IMR-90 (cell line): ENCODE results near the gene SHCBP1L. TPM values are rescaled to one million over a fixed set of nuclear protein-coding genes. Genes with fewer than 3 reads are reported as not detected.

ENCODE experiments used
- ATAC-seq: fragments of 200-7000 bp; cut with Tn5 transposase; 2 replicates; pipeline ENCODE4 v1.9.1; 2020; ENCODE audit warnings: low read depth, mild to moderate bottlenecking, moderate library complexity
- BruUV-seq: library from RNA; stranded (reverse); fragments of 400-500 nt; replicated peaks from 2 replicates; lab custom pipeline; 2021; lab: Mats Ljungman, UMichigan
- CTCF ChIA-PET: fragments of 300-600 bp; formaldehyde crosslinking; extraction: SDS; loops from one replicate; lab custom pipeline; 2021; ENCODE audit warnings: antibody characterized with exemption; lab: Yijun Ruan, JAX
- POLR2A ChIA-PET: fragments of 300-600 bp; sonication (Branson Sonifier 250); formaldehyde crosslinking; loops from one replicate; lab custom pipeline; 2022; ENCODE audit warnings: antibody characterized with exemption; ENCODE audit not compliant: unreplicated experiment; lab: Charles Lee
- DNase-seq: peaks from one replicate; pipeline ENCODE4 v3.0.0; 2013
- H2AFZ ChIP-seq: replicated peaks from 2 replicates; pipeline ENCODE3; 2013; ENCODE audit warnings: low read length, mild to moderate bottlenecking; ENCODE audit not compliant: poor library complexity
- H2AK5ac ChIP-seq: 2 replicates; pipeline ENCODE4 v1.6.1; 2013; ENCODE audit warnings: low read depth, low read length, inconsistent platforms
- H2AK9ac ChIP-seq: replicated peaks from 2 replicates; pipeline ENCODE3; 2013; ENCODE audit warnings: mild to moderate bottlenecking, low read depth, low read length, moderate library complexity; ENCODE audit not compliant: poor library complexity
- H2BK120ac ChIP-seq: 2 replicates; pipeline ENCODE4 v1.6.1; 2013; ENCODE audit warnings: low read depth, low read length, inconsistent platforms
- H2BK15ac ChIP-seq: 3 replicates; pipeline ENCODE4 v1.6.1; 2013; ENCODE audit warnings: low read depth, low read length, inconsistent platforms
- H2BK20ac ChIP-seq: 2 replicates; pipeline ENCODE4 v1.6.1; 2013; ENCODE audit warnings: low read depth, mild to moderate bottlenecking, inconsistent platforms, low read length, moderate library complexity
- H2BK5ac ChIP-seq: 2 replicates; pipeline ENCODE4 v1.6.1; 2013; ENCODE audit warnings: mild to moderate bottlenecking, low read depth, low read length, inconsistent platforms; ENCODE audit not compliant: poor library complexity, severe bottlenecking
- H3K14ac ChIP-seq: replicated peaks from 2 replicates; pipeline ENCODE4 v1.6.1; 2013; ENCODE audit warnings: low read depth, low read length, inconsistent platforms
- H3K18ac ChIP-seq: 2 replicates; pipeline ENCODE4 v1.6.1; 2013; ENCODE audit warnings: low read depth, low read length, control low read depth
- H3K23ac ChIP-seq: 2 replicates; pipeline ENCODE4 v1.6.1; 2013; ENCODE audit warnings: low read depth, low read length, inconsistent platforms
- H3K27ac ChIP-seq: 2 replicates; pipeline ENCODE4 v1.5.1; 2013; ENCODE audit warnings: mild to moderate bottlenecking, control low read depth, low read length; ENCODE audit not compliant: insufficient read depth
- H3K27me3 ChIP-seq: 2 replicates; pipeline ENCODE4 v1.6.1; 2013; ENCODE audit warnings: low read length; ENCODE audit not compliant: control insufficient read depth, insufficient read depth
- H3K36me3 ChIP-seq: 2 replicates; pipeline ENCODE4 v1.6.1; 2013; ENCODE audit warnings: low read length, mixed read lengths; ENCODE audit not compliant: control insufficient read depth, insufficient read depth
- H3K4ac ChIP-seq: 2 replicates; pipeline ENCODE4 v1.6.1; 2013; ENCODE audit warnings: low read depth, low read length, inconsistent platforms
- H3K4me1 ChIP-seq: 2 replicates; pipeline ENCODE4 v1.6.1; 2013; ENCODE audit warnings: low read length, mixed read lengths; ENCODE audit not compliant: control insufficient read depth, insufficient read depth
- H3K4me2 ChIP-seq: 2 replicates; pipeline ENCODE4 v1.6.1; 2013; ENCODE audit warnings: low read depth, mild to moderate bottlenecking, control low read depth, low read length, moderate library complexity
- H3K4me3 ChIP-seq: 2 replicates; pipeline ENCODE4 v1.5.1; 2013; ENCODE audit warnings: low read depth, mild to moderate bottlenecking, control low read depth, low read length, moderate library complexity; ENCODE audit not compliant: insufficient read depth
- H3K56ac ChIP-seq: 2 replicates; pipeline ENCODE4 v1.6.1; 2013; ENCODE audit warnings: low read length, inconsistent platforms; ENCODE audit not compliant: insufficient read depth; ENCODE audit errors: extremely low read depth
- H3K79me1 ChIP-seq, 2 experiments: 2 replicates each; pipeline ENCODE4 v1.6.1; 2013; ENCODE audit warnings: low read length in 2 of 2, inconsistent platforms in 1 of 2, low read depth in 1 of 2
- H3K9ac ChIP-seq: 2 replicates; pipeline ENCODE4 v1.6.1; 2013; ENCODE audit warnings: low read depth, low read length, control low read depth
- H3K9me1 ChIP-seq: 2 replicates; pipeline ENCODE4 v1.6.1; 2013; ENCODE audit warnings: low read length, inconsistent platforms; ENCODE audit not compliant: insufficient read depth
- H3K9me3 ChIP-seq: 2 replicates; pipeline ENCODE4 v1.6.1; 2013; ENCODE audit warnings: low read length; ENCODE audit not compliant: control insufficient read depth, insufficient read depth
- H4K20me1 ChIP-seq: 2 replicates; pipeline ENCODE4 v1.6.1; 2013; ENCODE audit warnings: low read length, inconsistent platforms; ENCODE audit not compliant: insufficient read depth
- H4K5ac ChIP-seq: 2 replicates; pipeline ENCODE4 v1.6.1; 2013; ENCODE audit warnings: mild to moderate bottlenecking, low read depth, low read length, control low read depth
- H4K8ac ChIP-seq, 2 experiments: 2 replicates each; pipeline ENCODE4 v1.6.1; 2013; ENCODE audit warnings: low read depth in 2 of 2, low read length in 2 of 2, control low read depth in 1 of 2, inconsistent platforms in 1 of 2
- H4K91ac ChIP-seq: 2 replicates; pipeline ENCODE4 v1.6.1; 2013; ENCODE audit warnings: low read depth, low read length, inconsistent platforms; ENCODE audit not compliant: insufficient read depth
- BHLHE40 ChIP-seq: fragments of 150-350 bp; IDR thresholded peaks from 2 replicates; pipeline ENCODE4 v1.6.1; 2016; ENCODE audit warnings: mild to moderate bottlenecking, low read depth, low read length
- CEBPB ChIP-seq: IDR thresholded peaks from 2 replicates; pipeline ENCODE4 v1.6.1; 2012; ENCODE audit warnings: low read depth, low read length, improper control_type of control experiment
- CHD1 ChIP-seq: IDR thresholded peaks from 2 replicates; pipeline ENCODE4 v1.6.1; 2012; ENCODE audit warnings: low read depth, low read length, improper control_type of control experiment
- FOS ChIP-seq: fragments of 150-350 bp; IDR thresholded peaks from 2 replicates; pipeline ENCODE4 v1.6.1; 2016; ENCODE audit warnings: low read depth, low read length
- MAFK ChIP-seq: IDR thresholded peaks from 2 replicates; pipeline ENCODE4 v1.6.1; 2012; ENCODE audit warnings: low read depth, low read length, improper control_type of control experiment
- MAZ ChIP-seq: IDR thresholded peaks from 2 replicates; pipeline ENCODE4 v1.6.1; 2012; ENCODE audit warnings: low read depth, mild to moderate bottlenecking, low read length, improper control_type of control experiment, moderate library complexity, borderline replicate concordance
- MXI1 ChIP-seq: IDR thresholded peaks from 2 replicates; pipeline ENCODE4 v1.6.1; 2012; ENCODE audit warnings: low read depth, mild to moderate bottlenecking, low read length, moderate library complexity, borderline replicate concordance
- NFE2L2 ChIP-seq: fragments of 150-350 bp; IDR thresholded peaks from 2 replicates; pipeline ENCODE4 v1.6.1; 2016; ENCODE audit warnings: low read depth, mild to moderate bottlenecking, low read length
- POLR2A ChIP-seq: IDR thresholded peaks from 2 replicates; pipeline ENCODE4 v1.6.1; 2012; ENCODE audit warnings: mild to moderate bottlenecking, low read depth, low read length
- RCOR1 ChIP-seq: IDR thresholded peaks from 2 replicates; pipeline ENCODE4 v1.6.1; 2012; ENCODE audit warnings: mild to moderate bottlenecking, low read length, improper control_type of control experiment; ENCODE audit not compliant: insufficient replicate concordance
- RFX5 ChIP-seq: IDR thresholded peaks from 2 replicates; pipeline ENCODE4 v1.8.0; 2012; ENCODE audit warnings: low read depth, mild to moderate bottlenecking, low read length, moderate library complexity
- dilution Hi-C: fragments of 300-500 bp; cut with HindIII; formaldehyde crosslinking; loops from one replicate; pipeline ENCODE4 v1.14.3; 2018; ENCODE audit warnings: low sequenced_read_pairs; ENCODE audit not compliant: unreplicated experiment
- in situ Hi-C: fragments of 300-500 bp; cut with MboI; formaldehyde crosslinking; loops from 3 replicates; pipeline ENCODE4 v1.14.3; 2019; ENCODE audit warnings: low sequenced_read_pairs, inconsistent platforms, mixed read lengths
- intact Hi-C: fragments of 100-400 bp; cut with micrococcal nuclease; formaldehyde crosslinking; loops from 2 replicates; pipeline ENCODE4 v1.10.0; 2022
- polyA plus RNA-seq, 3 experiments: library from polyadenylated mRNA; depleted of rRNA; stranded (reverse); fragments of >200 nt; gene quantifications; 2 replicates each; pipeline ENCODE4 v1.2.3, GENCODE V29; 2012; ENCODE audit warnings: low replicate concordance in 1 of 3
- total RNA-seq: library from RNA; depleted of rRNA; stranded (reverse); fragments of >200 nt; gene quantifications from 2 replicates; pipeline ENCODE4 v1.2.3, GENCODE V29; 2012
- TF ChIP-seq, protein P1 (sequence below): conservative IDR thresholded peaks from 2 replicates; pipeline ENCODE4 v1.5.1; 2012; ENCODE audit warnings: mild to moderate bottlenecking, low read depth, low read length, improper control_type of control experiment
- TF ChIP-seq, protein P2 (sequence below): fragments of 150-350 bp; IDR thresholded peaks from 2 replicates; pipeline ENCODE4 v1.6.1; 2017; ENCODE audit warnings: mild to moderate bottlenecking, antibody characterized with exemption, low read length, low read depth
- TF ChIP-seq, protein P3 (sequence below): fragments of 150-350 bp; IDR thresholded peaks from 2 replicates; pipeline ENCODE4 v1.6.1; 2016; ENCODE audit warnings: low read depth, mild to moderate bottlenecking, low read length, moderate library complexity, borderline replicate concordance

SHCBP1L gene
- total and polyA plus RNA-seq, 2 of the 4 experiments (the other 2 are of a cell fraction): not detected

DNA sequence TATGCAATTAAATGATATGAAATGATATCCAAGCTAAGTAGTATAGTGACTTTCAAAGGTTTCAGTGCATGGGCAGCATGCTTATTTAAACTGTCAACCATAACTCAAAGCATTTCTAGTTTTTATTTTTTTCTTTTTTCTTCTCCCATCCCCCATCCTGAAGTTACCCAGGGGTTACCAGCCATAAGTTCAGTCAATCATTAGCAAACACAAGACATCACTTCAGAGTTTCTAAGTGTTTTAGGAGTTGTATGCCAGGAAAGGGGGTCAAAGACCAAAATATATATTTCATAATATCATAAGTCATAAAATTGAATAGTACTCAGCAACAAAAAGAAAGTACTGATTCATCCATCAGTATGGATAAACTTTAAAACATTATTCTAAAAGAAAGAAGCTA lies 85.1 kb downstream of the SHCBP1L start:
- Histone ChIP-seq H3K4me1 (no peaks in the 10 kb centered on the region), H3K56ac (no peak overlapping the region), H3K4me3 (no peak overlapping the region), H3K79me1 (peaks cover 22 to 26% of the 10 kb centered on the region in 2 experiments), H4K8ac (no peak overlapping the region), H3K14ac (no peak overlapping the region), H2AFZ (no peak overlapping the region), H2BK15ac (no peak overlapping the region), H2AK5ac (no peak overlapping the region), H3K4ac (no peak overlapping the region), H3K9me1 (peaks cover 6% of the 10 kb centered on the region; the same call in 1 of the 2 replicates), H3K9me3 (no peaks in the 10 kb centered on the region), H3K23ac (no peak overlapping the region), H2BK5ac (no peak overlapping the region), H4K20me1 (peaks cover 12% of the 10 kb centered on the region), H3K27ac (no peak overlapping the region), H4K91ac (no peak overlapping the region), H2BK120ac (no peak overlapping the region), H3K36me3 (peaks cover 42% of the 10 kb centered on the region), H4K5ac (no peak overlapping the region), H3K4me2 (no peak overlapping the region), H2AK9ac (no peak overlapping the region), H3K18ac (no peak overlapping the region), H2BK20ac (no peak overlapping the region), H3K9ac (no peak overlapping the region), H3K27me3 (no peaks in the 10 kb centered on the region)
- dilution Hi-C loops (no loop called here), intact Hi-C loops (no loop called here), in situ Hi-C loops (no loop called here)
- ChIA-PET CTCF (no interaction called here), POLR2A (no interaction called here)
- BruUV-seq: no TSS peak
- ATAC-seq (no peak), DNase-seq (no peak)
- TF ChIP-seq, protein P1, sequence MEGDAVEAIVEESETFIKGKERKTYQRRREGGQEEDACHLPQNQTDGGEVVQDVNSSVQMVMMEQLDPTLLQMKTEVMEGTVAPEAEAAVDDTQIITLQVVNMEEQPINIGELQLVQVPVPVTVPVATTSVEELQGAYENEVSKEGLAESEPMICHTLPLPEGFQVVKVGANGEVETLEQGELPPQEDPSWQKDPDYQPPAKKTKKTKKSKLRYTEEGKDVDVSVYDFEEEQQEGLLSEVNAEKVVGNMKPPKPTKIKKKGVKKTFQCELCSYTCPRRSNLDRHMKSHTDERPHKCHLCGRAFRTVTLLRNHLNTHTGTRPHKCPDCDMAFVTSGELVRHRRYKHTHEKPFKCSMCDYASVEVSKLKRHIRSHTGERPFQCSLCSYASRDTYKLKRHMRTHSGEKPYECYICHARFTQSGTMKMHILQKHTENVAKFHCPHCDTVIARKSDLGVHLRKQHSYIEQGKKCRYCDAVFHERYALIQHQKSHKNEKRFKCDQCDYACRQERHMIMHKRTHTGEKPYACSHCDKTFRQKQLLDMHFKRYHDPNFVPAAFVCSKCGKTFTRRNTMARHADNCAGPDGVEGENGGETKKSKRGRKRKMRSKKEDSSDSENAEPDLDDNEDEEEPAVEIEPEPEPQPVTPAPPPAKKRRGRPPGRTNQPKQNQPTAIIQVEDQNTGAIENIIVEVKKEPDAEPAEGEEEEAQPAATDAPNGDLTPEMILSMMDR: no peak
- TF ChIP-seq RFX5: no peak
- TF ChIP-seq CEBPB: no peak
- TF ChIP-seq FOS: no peak
- no peak for TF ChIP-seq CHD1
- no peak for TF ChIP-seq BHLHE40
- TF ChIP-seq, protein P2, sequence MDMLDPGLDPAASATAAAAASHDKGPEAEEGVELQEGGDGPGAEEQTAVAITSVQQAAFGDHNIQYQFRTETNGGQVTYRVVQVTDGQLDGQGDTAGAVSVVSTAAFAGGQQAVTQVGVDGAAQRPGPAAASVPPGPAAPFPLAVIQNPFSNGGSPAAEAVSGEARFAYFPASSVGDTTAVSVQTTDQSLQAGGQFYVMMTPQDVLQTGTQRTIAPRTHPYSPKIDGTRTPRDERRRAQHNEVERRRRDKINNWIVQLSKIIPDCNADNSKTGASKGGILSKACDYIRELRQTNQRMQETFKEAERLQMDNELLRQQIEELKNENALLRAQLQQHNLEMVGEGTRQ: no peak
- no peak for TF ChIP-seq MXI1
- no peak for TF ChIP-seq MAZ
- TF ChIP-seq NFE2L2: no peak
- TF ChIP-seq, protein P3, sequence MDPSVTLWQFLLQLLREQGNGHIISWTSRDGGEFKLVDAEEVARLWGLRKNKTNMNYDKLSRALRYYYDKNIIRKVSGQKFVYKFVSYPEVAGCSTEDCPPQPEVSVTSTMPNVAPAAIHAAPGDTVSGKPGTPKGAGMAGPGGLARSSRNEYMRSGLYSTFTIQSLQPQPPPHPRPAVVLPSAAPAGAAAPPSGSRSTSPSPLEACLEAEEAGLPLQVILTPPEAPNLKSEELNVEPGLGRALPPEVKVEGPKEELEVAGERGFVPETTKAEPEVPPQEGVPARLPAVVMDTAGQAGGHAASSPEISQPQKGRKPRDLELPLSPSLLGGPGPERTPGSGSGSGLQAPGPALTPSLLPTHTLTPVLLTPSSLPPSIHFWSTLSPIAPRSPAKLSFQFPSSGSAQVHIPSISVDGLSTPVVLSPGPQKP: no peak
- no peak for TF ChIP-seq POLR2A
- no peak for TF ChIP-seq RCOR1
- no peak for TF ChIP-seq MAFK
